GM18861 (cell line): ENCODE measurements around the gene INTS1.
"Not testable (repeated sequence)": the region's sequence is repeated elsewhere in the genome, so short reads cannot be mapped to it uniquely, and the experiment has no call there.

Experiments
- ATAC-seq: cut with Tn5 transposase; IDR thresholded peaks from one replicate; pipeline ENCODE4 v1.9.1; 2021; ENCODE audit not compliant: unreplicated experiment

Gene INTS1

DNA sequence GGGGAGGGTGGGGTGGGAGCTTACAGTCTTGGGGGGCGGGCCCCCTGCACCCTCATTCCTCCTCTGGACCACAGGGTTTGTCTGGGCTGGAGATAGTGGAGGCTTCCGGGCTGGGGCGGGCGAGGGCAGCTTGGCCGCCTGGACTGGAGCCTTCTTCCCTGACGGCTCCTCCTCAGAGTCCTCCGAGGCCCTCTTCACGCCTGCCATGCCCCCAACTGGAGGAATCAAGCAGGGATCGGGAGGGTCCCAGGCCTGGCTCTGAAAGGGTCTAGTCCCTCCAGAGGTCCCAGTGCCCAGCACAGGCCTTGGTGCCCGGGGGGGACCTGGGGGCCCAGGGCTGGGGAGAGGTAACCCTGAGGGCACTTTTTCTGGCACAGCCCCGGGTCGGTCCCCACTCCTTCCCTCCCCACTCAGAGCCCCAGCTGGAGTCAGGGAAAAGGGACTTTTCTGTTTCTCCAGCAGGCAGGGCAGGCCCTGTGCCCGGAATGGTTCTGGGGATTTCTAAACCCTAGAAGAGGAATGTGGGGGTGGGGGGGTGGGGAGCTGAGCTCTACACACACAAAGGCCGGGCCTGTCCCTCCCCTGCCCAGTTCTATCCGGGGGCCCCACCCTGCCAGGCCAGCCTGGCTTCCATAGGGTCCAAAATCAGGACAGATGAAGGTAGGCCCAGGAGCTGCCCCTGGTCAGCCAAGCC lies 56.5 kb downstream of the INTS1 start:
- ATAC-seq: no peak

DNA sequence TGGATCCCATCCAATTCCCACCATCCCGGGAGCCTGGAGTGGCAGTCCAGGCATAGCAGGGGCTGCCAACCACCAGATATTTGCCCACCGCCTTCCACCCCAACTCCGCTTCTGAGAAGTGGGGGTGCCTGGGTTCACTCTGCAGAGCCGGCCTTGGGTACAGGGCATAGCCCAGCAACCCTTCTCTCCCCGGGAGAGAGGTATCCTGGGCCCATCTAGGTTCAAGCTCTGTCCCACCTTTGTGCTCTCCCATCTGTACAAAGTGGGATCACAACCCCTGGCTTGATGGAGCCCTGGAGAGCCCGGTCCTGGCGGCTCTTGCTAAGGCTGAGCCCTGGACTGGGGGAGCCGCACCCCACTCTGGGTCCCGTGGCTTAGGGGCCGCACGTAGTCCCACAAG lies 57.1 kb downstream of the INTS1 start:
- ATAC-seq: no peak

DNA sequence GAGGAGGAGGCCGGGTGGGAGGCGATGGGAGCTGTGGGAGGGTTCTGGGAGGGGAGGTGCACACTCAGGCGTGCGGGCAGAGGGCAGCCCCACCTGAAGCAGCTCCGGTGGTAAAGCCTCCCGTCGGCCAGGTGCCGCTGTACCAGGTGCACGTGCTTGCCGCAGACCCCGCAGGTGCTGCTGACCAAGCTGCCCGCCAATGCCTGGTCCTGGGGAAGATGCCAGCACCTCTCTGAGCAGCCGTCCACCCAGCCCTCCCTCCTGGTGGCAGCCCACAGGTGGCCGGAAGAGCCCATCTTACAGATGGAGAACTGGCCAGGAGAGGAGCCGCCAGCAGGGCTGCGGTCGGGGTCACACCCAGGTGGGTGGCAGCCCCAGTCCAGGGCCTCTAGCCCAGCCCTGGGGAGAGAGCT lies 57.6 kb downstream of the INTS1 start:
- ATAC-seq: no peak

DNA sequence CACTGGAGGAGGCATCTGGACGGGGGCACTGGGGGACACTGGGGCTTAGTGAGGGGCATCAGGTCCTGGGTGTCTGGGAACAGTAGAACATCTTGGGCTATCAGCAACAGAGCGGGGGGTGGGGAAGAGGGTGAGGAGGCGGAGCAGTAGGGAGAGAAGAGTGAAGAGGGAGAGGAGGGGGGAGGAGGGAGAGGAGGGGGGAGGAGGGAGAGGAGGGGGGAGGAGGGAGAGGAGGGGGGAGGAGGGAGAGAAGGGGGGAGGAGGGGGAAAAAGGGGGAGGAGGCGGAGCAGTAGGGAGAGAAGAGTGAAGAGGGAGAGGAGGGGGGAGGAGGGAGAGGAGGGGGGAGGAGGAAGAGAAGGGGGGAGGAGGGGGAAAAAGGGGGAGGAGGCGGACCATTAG lies 58.2 kb downstream of the INTS1 start:
- ATAC-seq: not testable (repeated sequence)

DNA sequence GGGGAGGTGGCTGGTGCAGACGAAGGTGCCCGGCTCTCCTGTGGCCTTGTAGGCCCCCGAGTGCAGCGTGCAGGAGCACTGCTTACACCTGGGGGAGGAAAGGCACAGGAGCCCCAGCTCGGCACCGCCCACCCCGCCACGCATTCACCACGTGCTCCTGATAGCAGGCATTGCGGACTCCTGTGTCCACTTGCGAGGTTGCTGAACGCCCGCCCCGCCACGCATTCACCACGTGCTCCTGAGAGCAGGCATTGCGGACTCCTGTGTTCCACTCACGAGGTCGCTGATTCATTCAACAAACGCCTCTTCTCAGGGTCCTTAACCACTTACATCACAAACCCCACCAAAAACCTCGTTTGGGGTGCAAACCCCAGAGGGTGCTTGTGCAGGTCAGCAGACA lies 58.8 kb downstream of the INTS1 start:
- ATAC-seq: no peak

DNA sequence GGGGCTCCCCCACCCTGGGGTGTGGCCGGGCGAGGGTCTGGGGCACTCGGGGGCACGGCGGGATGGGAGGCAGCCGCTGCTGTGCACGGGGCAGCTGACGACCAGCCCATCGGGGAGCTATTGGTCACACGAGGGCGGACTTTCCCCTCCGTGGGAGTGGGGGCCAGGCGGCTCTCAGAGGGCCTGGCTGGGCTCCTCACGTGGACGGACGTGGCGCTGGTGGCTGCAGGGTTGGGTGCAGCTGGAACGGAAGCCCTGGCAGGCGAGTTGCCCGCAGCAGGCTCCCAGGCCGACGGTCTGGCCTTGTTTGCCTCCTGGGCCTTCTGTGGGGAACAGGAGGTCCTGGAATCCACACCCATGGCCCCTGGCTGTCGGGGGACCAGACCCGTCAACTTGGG lies 59.3 kb downstream of the INTS1 start:
- ATAC-seq: no peak

DNA sequence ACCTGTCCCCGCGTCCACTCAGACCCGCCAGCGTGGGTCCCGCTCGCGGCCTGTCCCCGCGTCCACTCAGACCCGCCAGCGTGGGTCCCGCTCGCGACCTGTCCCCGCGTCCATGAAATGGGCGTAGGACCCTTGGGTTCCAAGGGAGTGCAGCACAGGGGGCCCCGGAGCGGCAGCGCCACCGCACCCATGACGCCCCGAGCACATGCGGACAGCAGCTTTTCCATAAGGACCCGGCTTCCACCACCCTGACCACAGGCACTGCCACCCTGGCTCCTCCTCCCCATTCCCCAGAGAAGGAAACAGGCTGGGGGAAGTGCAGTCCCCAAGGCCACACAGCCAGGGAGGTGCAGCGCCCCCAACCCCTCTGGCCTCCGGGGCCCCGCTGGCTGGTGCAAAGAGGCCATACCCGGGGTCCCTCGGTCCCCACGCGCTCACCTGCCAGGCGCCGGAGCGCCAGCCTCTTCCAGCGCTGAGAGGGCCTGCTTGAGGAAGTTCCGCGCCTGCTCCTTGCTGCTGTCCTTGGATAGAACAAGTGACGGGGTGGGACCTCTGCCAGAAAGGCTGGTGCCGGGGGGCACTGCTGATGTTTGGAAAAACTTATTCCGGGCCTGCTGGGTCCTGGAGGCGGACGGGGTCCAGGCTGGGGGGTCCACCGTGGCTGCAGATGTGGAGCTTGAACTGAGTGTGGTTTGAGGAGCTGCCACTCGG lies 59.8 kb downstream of the INTS1 start:
- no peak for ATAC-seq

DNA sequence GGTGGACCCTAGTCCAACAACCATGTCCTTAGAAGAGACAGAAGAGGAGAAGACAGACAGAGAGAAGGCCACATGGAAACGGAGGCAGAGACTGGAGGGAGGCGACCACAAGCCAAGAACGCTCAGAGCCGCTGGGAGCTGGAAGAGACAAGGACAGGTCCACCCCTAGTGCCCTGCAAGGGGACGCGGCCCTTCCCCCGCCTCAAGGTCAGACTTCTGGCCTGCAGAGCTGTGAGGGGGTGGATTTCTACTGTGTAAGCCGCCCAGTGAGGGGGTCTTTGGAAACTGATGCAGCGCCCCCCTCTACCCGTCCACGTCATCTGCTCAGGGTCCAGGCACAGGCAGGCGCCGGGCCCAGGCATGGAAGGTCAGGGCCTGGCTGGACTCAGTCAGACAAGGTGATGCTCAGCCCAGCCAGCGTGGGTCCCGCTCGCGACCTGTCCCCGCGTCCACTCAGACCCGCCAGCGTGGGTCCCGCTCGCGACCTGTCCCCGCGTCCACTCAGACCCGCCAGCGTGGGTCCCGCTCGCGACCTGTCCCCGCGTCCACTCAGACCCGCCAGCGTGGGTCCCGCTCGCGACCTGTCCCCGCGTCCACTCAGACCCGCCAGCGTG lies 60.5 kb downstream of the INTS1 start:
- not testable (repeated sequence) for ATAC-seq

DNA sequence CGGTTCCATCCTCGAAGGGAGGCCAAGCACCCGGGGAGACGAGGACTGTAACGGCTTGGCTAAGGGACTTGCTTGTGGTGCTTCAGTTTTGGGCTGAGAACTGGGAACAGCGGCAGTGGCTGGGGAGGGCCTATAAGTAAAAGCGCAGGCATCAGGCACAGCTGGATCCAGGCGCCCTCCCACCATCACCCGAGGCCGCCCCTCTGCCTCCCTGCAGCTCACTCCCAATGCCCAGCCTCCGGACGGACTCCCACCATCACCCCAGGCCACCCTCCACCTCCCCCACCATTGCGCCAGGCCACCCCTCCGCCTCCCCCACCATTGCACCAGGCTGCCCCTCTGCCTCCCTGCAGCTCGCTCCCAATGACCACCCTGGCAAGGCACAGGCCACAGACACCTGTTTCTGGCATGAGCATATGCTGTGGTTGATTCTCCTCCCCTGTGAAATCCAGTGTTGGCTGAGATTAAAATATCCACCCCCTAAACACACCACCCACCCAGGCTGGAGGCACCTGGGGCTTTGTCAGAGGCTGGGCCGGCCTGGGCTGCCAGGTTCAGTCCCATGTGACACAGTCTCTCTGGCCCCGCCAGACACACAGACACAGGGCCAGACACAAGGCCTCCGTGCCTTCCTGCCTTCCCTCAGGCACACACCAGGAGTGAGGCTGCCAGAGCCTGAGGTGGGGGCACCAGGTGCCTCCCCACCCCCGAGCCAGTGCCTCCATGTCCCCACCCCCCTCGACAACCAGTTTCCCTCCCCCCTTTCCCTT lies 61.6 kb downstream of the INTS1 start:
- ATAC-seq: no peak

DNA sequence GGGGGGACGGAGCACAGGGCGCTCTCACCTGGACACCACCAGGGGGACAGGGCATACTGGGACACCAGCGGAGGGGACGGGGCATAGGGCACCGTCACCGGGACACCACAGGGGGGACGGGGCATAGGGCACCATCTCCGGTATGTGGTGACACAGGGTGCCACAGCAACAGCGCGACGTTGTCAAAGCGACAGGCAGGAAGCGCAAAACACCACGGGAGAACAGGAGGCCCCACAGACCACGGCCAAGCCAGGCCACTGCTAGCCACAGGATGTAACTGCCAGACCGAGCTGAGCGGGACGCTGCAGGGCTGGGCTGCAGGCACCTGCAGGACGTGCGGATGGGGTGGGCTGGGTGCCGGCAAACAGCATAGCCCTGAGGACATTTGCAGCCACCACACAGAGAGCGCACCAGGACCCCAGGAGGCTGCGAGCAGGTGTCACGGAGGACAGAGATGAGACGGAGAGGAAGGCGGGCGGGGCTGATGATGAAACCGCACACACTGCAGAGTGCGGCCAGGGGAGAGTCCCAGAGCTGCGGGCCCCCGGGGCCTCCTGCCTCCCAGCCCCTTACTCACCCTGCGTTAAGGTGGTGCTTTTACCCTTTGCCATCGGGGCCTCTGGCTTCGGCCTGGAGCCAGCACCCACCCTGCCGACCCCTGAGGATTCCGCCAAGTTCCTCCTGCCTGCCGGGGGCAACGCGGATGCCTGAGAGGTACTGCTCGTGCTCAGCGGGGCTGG lies 62.4 kb downstream of the INTS1 start:
- ATAC-seq: no peak

DNA sequence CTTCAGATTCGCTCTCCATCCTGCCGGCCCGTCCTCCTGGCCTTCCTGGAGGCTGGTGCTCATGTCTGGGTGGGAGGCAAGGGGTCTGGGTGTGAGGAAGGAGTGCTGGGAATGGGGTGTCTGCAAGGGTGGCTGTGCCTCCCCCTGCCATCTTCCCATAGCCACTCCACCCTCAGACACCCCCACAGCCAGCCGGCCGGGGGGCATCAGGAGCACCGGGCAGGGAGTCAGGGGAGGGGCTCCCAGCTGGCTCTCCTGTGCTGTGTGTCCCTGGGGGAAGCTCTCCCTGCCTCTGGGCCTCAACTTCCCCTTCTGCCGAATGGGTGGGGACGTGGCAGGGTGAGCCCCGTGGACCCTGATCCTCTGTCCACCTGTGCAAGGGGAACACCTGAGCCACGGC lies 63.6 kb downstream of the INTS1 start:
- no peak for ATAC-seq

DNA sequence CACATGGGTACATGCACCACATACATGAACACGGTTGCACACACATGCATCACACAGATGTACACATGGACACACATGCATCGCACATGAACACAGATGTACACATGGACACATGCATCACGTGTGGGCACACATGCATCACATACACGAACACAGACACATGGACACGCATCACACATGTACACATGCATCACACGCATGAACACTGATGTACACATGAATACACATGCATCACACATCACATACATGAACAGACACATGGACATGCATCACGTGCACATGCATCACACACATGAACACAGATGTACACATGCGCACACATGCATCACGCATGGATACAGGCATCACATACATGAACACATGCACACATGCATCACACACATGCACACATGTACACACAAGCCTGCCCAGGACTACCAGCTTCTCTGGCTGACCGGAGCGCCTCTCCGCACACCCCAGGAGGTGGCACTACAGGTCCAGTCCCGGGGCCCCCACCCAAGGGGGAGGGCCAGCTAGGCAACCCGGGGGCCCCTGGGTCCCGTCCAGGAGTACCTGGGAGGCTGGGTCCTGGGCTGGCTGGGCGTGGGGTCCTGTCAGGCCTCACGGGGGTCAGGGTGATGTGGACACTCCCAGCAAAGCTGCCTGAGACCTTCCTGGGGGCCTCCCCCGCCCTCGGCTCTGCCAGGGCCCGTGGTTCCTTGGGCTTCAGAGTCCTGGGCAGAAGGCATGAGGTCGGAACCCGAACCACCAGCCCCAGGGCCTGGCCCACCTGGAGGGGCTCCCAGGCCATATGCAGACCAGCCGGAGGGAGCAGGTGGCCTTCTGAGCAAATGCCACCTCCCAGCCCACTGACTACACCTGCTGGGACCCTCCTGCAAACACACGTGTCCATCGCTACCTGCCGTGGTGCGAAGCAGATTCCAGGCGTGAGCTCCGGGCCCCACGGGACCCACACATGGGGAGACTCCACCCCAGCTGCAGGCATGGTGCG lies 64.5 kb downstream of the INTS1 start:
- no peak for ATAC-seq

DNA sequence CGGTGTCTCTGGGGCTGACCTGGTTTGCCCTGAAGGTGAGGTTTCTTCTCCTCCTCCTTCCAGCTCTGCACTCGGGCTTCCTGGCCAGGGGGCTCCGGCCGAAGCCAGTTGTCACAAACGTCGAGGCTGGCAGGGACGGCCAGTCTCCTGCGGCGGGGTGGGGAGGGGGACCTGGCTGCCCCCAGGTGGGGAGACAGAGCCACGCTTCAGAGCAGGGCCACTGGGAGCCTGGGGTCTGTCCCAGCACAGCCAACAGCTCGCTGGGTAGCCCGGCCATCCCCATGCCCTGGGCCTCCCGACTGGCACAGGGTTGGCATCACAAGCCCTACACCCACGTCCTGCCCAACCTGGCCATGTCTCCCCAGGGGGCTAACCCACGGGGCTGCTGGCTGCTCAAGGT lies 65.4 kb downstream of the INTS1 start:
- no peak for ATAC-seq

DNA sequence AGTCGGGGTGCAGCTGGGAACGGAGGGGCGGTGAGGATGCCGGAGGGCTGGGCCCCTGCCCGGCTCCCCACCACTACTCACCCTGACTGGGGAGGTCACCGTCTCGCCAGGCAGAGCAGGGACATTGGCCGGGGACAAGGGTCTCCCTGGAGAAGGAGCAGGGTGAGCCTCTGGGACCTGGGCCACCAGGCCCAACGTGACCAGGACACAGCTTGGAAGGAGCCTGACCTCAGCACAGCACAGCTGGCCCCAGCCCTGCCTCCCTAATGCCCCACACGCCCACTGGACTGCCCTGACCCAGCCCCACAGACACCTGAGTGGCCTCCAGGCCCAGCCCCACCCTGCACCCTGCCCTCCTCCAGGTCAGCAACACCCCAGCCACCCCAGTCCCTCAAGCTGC lies 66.0 kb downstream of the INTS1 start:
- no peak for ATAC-seq

DNA sequence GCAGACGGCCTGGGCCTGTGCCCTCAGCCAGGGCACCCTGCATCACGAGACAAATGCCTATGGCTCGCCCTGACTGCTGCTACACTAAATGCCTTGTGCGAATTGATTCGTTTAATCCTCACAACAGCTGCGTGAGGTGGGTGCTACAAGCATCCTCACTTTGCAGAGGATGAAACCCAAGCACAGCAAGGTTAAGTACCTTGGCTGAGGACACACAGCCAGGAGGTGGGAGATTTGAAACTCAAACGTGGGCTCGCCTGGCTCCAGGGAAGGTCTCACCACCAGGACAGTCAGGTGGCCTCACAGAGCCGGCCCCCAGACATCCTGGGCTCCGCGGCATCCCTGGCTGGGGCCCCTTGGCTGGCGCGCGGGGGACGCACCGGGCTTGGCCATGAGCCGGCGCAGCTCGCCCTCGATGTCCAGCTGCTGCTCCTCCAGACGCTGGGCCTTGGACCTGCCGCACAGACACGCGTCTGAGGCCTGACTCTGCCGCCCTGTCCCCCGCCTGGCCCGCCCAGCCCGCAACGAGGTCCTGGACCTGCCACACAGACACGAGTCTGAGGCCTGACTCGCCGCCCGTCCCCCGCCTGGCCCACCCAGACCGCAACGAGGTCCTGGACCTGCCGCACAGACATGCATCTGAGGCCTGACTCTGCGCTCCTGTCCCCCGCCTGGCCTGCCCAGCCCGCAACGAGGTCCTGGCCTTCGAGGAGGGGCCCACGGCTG lies 66.9 kb downstream of the INTS1 start:
- no peak for ATAC-seq

DNA sequence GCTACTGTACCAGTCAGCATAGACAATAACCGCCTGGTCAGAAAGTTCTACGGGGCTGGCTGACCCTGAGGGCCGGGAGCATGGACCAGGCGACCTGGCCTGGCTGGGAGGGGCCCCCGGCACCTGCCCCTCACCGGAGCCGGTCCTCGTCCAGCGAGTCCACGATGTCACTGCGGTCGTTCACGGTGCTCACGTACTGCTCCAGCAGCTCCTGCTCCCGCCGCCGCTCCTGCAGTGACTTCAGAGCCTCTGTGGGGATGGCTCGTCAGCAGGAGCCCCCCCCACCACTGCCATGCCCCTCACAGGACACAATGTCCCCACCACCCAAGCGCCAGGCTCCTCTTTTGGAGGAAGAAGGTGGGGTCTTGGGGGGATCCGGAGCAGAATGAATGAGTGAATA lies 67.6 kb downstream of the INTS1 start:
- ATAC-seq: no peak

DNA sequence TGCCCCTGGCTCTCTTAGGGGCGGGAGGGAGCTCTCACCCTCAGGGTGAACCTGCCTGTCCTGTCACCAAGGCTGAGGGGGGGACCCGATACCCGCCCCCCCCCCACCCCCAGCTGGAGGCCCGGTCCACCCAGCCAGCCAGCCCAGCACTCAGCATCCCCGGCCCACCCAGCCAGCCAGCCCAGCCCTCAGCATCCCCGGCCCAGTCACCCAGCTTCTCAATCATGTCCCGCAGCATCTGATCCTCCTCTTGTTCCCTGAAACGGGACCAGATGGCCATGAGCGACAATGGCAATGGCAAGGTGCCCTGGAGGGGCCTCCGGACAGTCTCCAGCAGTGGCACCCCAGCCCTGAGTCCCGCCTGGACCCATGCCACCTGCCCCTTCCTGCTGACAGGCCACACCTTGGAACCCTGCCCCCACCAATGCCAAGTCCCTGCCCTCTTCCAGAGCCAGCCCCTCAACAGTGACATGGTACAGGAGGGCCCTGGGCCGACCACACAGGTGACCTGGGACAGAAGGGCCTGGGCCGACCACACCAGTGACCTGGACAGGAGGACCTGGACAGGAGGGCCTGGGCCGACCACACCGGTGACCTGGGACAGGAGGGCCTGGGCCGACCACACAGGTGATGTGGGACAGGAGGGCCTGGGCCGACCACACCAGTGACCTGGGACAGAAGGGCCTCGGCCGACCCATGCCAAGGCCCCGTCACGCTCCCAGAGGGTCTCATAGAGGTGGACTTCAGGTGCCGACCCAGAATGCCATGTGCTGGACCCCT lies 69.1 kb downstream of the INTS1 start:
- no peak for ATAC-seq

DNA sequence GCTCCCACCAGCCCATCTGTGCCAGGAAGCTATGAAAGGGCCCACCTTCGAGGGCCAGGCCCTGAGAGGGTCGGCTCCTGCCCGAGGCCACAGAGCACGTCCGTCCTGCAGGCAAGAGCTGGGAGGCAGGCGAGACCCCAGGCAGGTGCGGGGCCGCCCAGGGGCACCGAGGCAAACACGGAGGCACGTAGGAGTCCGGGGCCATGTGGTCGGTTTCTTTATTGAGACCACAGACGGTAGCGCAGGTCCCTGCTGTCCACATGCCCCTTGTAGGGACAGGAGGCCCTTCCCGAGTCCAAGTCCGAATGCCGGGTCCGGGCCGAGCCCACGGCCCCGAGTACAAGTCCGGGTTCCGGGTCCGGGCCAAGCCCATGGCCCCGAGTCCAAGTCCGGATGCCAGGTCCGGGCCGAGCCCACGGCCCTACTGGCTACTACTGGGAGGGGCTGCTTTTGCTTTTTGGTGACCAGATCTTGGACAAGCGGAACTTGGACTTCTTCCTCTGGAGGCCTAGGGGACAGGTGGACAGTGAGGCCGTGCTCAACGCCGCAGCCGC lies 69.9 kb downstream of the INTS1 start:
- no peak for ATAC-seq
